Activated T-helper 2 cell treated with anti-CD3 and anti-CD28 coated beads, Interferon-gamma antibody, Interleukin-2, Interleukin-4, amounts not matched to agents 10 μg/mL and 5 μg/mL and 100 μg/mL, durations not matched to agents 14 hours and 24 hours and 36 hours (primary cell): ENCODE results near the gene IFIT5. TPM values are rescaled to one million over a fixed set of nuclear protein-coding genes. Genes with fewer than 3 reads are reported as not detected.
"Not testable (repeated sequence)": the region's sequence is repeated elsewhere in the genome, so short reads cannot be mapped to it uniquely, and the experiment has no call there.

Source experiments
- DNase-seq: peaks from one replicate; pipeline ENCODE4 v3.0.0; 2021; ENCODE audit warnings: low spot score
- H3K27ac Mint-ChIP-seq: one replicate; pipeline ENCODE4 v1.8.0; 2021; ENCODE audit warnings: mixed read lengths
- H3K27me3 Mint-ChIP-seq: one replicate; pipeline ENCODE4 v1.8.0; 2021; ENCODE audit warnings: low read depth, mixed read lengths
- H3K36me3 Mint-ChIP-seq: one replicate; pipeline ENCODE4 v1.8.0; 2021; ENCODE audit warnings: low read depth, mixed read lengths
- H3K4me1 Mint-ChIP-seq: one replicate; pipeline ENCODE4 v1.8.0; 2021; ENCODE audit warnings: low read depth, mixed read lengths
- H3K4me3 Mint-ChIP-seq: one replicate; pipeline ENCODE4 v1.8.0; 2021; ENCODE audit warnings: low read depth, mild to moderate bottlenecking, moderate library complexity, mixed read lengths
- H3K9me3 Mint-ChIP-seq: one replicate; pipeline ENCODE4 v1.8.0; 2021; ENCODE audit warnings: mixed read lengths
- intact Hi-C: fragments of 100-400 bp; cut with micrococcal nuclease; formaldehyde crosslinking; loops from one replicate; pipeline ENCODE4 v1.15.1; 2023
- total RNA-seq: library from RNA; stranded (reverse); gene quantifications from 2 replicates; pipeline ENCODE4 v1.2.3, GENCODE V29; 2022

IFIT5 gene
- total RNA-seq, 1 donor from 2014 or later: 4.4 TPM

GRCh38 chr10:89384474-89385340 is 29.7 kb upstream of the IFIT5 start:
- Mint-ChIP-seq H3K9me3 (no peaks in the 10 kb centered on the region), H3K4me1 (no peaks in the 10 kb centered on the region), H3K4me3 (no peak overlapping the region), H3K27ac (no peak overlapping the region), H3K36me3 (no peaks in the 10 kb centered on the region), H3K27me3 (peaks cover 36% of the 10 kb centered on the region)
- intact Hi-C loops: no loop called here
- no peak for DNase-seq

GRCh38 chr10:89388806-89389205 is 25.6 kb upstream of the IFIT5 start:
- H3K36me3 Mint-ChIP-seq: no peaks in the 10 kb centered on the region
- no peaks in the 10 kb centered on the region for H3K9me3 Mint-ChIP-seq
- peaks cover 16% of the 10 kb centered on the region for H3K4me1 Mint-ChIP-seq
- H3K27ac Mint-ChIP-seq: no peak overlapping the region
- peaks cover 24% of the 10 kb centered on the region for H3K27me3 Mint-ChIP-seq
- intact Hi-C loops: no loop called here
- DNase-seq: no peak
- no peak overlapping the region for H3K4me3 Mint-ChIP-seq

GRCh38 chr10:89389254-89389653 is 25.1 kb upstream of the IFIT5 start:
- no peak for DNase-seq
- H3K27ac Mint-ChIP-seq: no peak overlapping the region
- H3K4me3 Mint-ChIP-seq: no peak overlapping the region
- H3K27me3 Mint-ChIP-seq: peaks cover 20% of the 10 kb centered on the region
- intact Hi-C loops: no loop called here
- no peaks in the 10 kb centered on the region for H3K9me3 Mint-ChIP-seq
- no peaks in the 10 kb centered on the region for H3K36me3 Mint-ChIP-seq
- H3K4me1 Mint-ChIP-seq: peaks cover 16% of the 10 kb centered on the region

- H3K9me3 Mint-ChIP-seq: no peaks in the 10 kb centered on the region
- H3K4me1 Mint-ChIP-seq: peaks cover 16% of the 10 kb centered on the region
- no peaks in the 10 kb centered on the region for H3K36me3 Mint-ChIP-seq
- intact Hi-C loops: loop anchor here (5.0 kb wide), 1 partner anchor 88 kb away; the partner anchor contains the start of gene IFIT2
- DNase-seq: no peak
- no peak overlapping the region for H3K4me3 Mint-ChIP-seq
- no peak overlapping the region for H3K27ac Mint-ChIP-seq
- peaks cover 12% of the 10 kb centered on the region for H3K27me3 Mint-ChIP-seq
Observed at GRCh38 chr10:89390476-89391225, 23.7 kb upstream of the IFIT5 start.

- H3K36me3 Mint-ChIP-seq, H3K4me3 Mint-ChIP-seq, H3K9me3 Mint-ChIP-seq, H3K27me3 Mint-ChIP-seq, DNase-seq, H3K27ac Mint-ChIP-seq: not testable (repeated sequence)
- intact Hi-C loops: loop anchor here (5.0 kb wide), 1 partner anchor 89 kb away; the partner anchor contains the start of gene IFIT2
- peaks cover 16% of the 10 kb centered on the region for H3K4me1 Mint-ChIP-seq
Observed at GRCh38 chr10:89391226-89391576, 23.2 kb upstream of the IFIT5 start.

- peak within 1 kb of the TSS; percentile 80 for H3K4me3 Mint-ChIP-seq
- peaks cover 16% of the 10 kb centered on the region for H3K4me1 Mint-ChIP-seq
- DNase-seq: peak; percentile 44
- H3K27ac Mint-ChIP-seq: peak within 1 kb of the TSS; percentile 3
- peaks cover 5% of the 10 kb centered on the region for H3K27me3 Mint-ChIP-seq
- intact Hi-C loops: loop anchor here (1.0 to 5.0 kb wide), 2 partner anchors 60 to 90 kb away; partner anchors contain the start of gene IFIT2
- H3K36me3 Mint-ChIP-seq: no peaks in the 10 kb centered on the region
- H3K9me3 Mint-ChIP-seq: no peaks in the 10 kb centered on the region
Observed at GRCh38 chr10:89391907-89392756, 22.2 kb upstream of the IFIT5 start, which contains the start of gene IFIT1. IFIT1 (plus strand) TSS chr10:89392623; CDS start chr10:89392713, 90 bp downstream.

GRCh38 chr10:89392974-89393373 is 21.4 kb upstream of the IFIT5 start:
- Mint-ChIP-seq H3K4me1 (peaks cover 16% of the 10 kb centered on the region), H3K9me3 (no peaks in the 10 kb centered on the region), H3K27ac (no peak overlapping the region), H3K36me3 (no peaks in the 10 kb centered on the region), H3K27me3 (peaks cover 5% of the 10 kb centered on the region), H3K4me3 (peak overlapping the region; percentile 80)
- intact Hi-C loops: loop anchor here (1.0 to 5.0 kb wide), 2 partner anchors 61 to 91 kb away; partner anchors contain the start of gene IFIT2
- DNase-seq: no peak

GRCh38 chr10:89393898-89394297 is 20.5 kb upstream of the IFIT5 start:
- H3K27me3 Mint-ChIP-seq: peaks cover 9% of the 10 kb centered on the region
- no peak overlapping the region for H3K4me3 Mint-ChIP-seq
- no peak overlapping the region for H3K27ac Mint-ChIP-seq
- H3K4me1 Mint-ChIP-seq: peaks cover 16% of the 10 kb centered on the region
- H3K9me3 Mint-ChIP-seq: no peaks in the 10 kb centered on the region
- intact Hi-C loops: loop anchor here (5.0 kb wide), 1 partner anchor 92 kb away; the partner anchor contains the start of gene IFIT2
- H3K36me3 Mint-ChIP-seq: no peaks in the 10 kb centered on the region
- DNase-seq: no peak

GRCh38 chr10:89395141-89395540 is 19.2 kb upstream of the IFIT5 start:
- Mint-ChIP-seq H3K27me3 (peaks cover 15% of the 10 kb centered on the region), H3K4me3 (no peak overlapping the region), H3K27ac (no peak overlapping the region), H3K9me3 (no peaks in the 10 kb centered on the region), H3K36me3 (no peaks in the 10 kb centered on the region), H3K4me1 (peaks cover 16% of the 10 kb centered on the region)
- DNase-seq: no peak
- intact Hi-C loops: no loop called here

GRCh38 chr10:89398003-89398749 is 16.2 kb upstream of the IFIT5 start:
- peaks cover 19% of the 10 kb centered on the region for H3K27me3 Mint-ChIP-seq
- H3K4me1 Mint-ChIP-seq: peaks cover 8% of the 10 kb centered on the region
- no peak overlapping the region for H3K27ac Mint-ChIP-seq
- H3K4me3 Mint-ChIP-seq: no peak overlapping the region
- H3K9me3 Mint-ChIP-seq: no peaks in the 10 kb centered on the region
- H3K36me3 Mint-ChIP-seq: no peaks in the 10 kb centered on the region
- no peak for DNase-seq
- intact Hi-C loops: no loop called here

- Mint-ChIP-seq H3K27me3 (peaks cover 19% of the 10 kb centered on the region), H3K4me1 (peaks cover 7% of the 10 kb centered on the region), H3K4me3 (no peak overlapping the region), H3K27ac (no peak overlapping the region), H3K9me3 (no peaks in the 10 kb centered on the region), H3K36me3 (no peaks in the 10 kb centered on the region)
- intact Hi-C loops: no loop called here
- DNase-seq: no peak
Observed at GRCh38 chr10:89399956-89400355, 14.4 kb upstream of the IFIT5 start.

GRCh38 chr10:89403043-89403442 is 11.3 kb upstream of the IFIT5 start:
- peaks cover 7% of the 10 kb centered on the region for H3K4me1 Mint-ChIP-seq
- no peak overlapping the region for H3K4me3 Mint-ChIP-seq
- intact Hi-C loops: no loop called here
- no peak for DNase-seq
- peaks cover 23% of the 10 kb centered on the region for H3K27me3 Mint-ChIP-seq
- no peaks in the 10 kb centered on the region for H3K36me3 Mint-ChIP-seq
- no peak overlapping the region for H3K27ac Mint-ChIP-seq
- H3K9me3 Mint-ChIP-seq: no peaks in the 10 kb centered on the region
